Motor neuron (in vitro differentiated cells): ENCODE measurements around the gene KISS1R. TPM values are rescaled to one million over a fixed set of nuclear protein-coding genes. Genes with fewer than 3 reads are reported as not detected.

Source experiments
- ATAC-seq, 8 experiments: fragments of 200-7000 bp; cut with Tn5 transposase; replicated peaks in 6 of 8; 2 replicates each; pipeline ENCODE4 v1.8.0; 2021; ENCODE audit warnings: mild to moderate bottlenecking in 8 of 8, moderate library complexity in 8 of 8
- H3K27ac ChIP-seq, 2 donors: fragments of 250-450 bp; sonication (Bioruptor Pico); 2 replicates each; pipeline ENCODE4 v1.9.0; 2021; ENCODE audit warnings: antibody characterized with exemption in 2 of 2, mild to moderate bottlenecking in 2 of 2, moderate library complexity in 1 of 2
- H3K4me1 ChIP-seq, 2 donors: fragments of 250-450 bp; sonication (Bioruptor Pico); replicated peaks in 1 of 2; 2 replicates each; pipeline ENCODE4 v1.6.1; 2021; ENCODE audit warnings: antibody characterized with exemption in 2 of 2, mild to moderate bottlenecking in 2 of 2, moderate library complexity in 1 of 2
- H3K4me3 ChIP-seq, 5 donors: fragments of 250-450 bp; sonication (Bioruptor Pico); 2 replicates each; pipeline ENCODE4 v1.9.0; 2021; ENCODE audit warnings: antibody characterized with exemption in 5 of 5, mild to moderate bottlenecking in 5 of 5, moderate library complexity in 4 of 5
- WGBS, 10 experiments: fragments of 450-650 bp; shearing (Covaris generic); methylation state at CpG; one replicate each; pipeline ENCODE4 v1.0.0; 2022; 5-methylcytosine and 5-hydroxymethylcytosine counted together
- in situ Hi-C, 9 experiments: fragments of 400-800 bp; cut with MboI; loops; one replicate each; pipeline ENCODE4 v1.15.0; 2021; ENCODE audit warnings: low sequenced_read_pairs in 9 of 9, low pct_unique_long_range_greater_than_20kb in 2 of 9; ENCODE audit not compliant: unreplicated experiment in 9 of 9
- total RNA-seq, 8 experiments: library from RNA; unstranded; fragments of 300-600 nt; gene quantifications; 2 replicates each; pipeline versions ENCODE4 v1.2.3 to v1.2.4, GENCODE V29; 2022

Gene KISS1R
- total RNA-seq, 8 experiments from 2014 or later, result 0.24 to 2.1 (median 0.64) TPM; not detected in 1

DNA sequence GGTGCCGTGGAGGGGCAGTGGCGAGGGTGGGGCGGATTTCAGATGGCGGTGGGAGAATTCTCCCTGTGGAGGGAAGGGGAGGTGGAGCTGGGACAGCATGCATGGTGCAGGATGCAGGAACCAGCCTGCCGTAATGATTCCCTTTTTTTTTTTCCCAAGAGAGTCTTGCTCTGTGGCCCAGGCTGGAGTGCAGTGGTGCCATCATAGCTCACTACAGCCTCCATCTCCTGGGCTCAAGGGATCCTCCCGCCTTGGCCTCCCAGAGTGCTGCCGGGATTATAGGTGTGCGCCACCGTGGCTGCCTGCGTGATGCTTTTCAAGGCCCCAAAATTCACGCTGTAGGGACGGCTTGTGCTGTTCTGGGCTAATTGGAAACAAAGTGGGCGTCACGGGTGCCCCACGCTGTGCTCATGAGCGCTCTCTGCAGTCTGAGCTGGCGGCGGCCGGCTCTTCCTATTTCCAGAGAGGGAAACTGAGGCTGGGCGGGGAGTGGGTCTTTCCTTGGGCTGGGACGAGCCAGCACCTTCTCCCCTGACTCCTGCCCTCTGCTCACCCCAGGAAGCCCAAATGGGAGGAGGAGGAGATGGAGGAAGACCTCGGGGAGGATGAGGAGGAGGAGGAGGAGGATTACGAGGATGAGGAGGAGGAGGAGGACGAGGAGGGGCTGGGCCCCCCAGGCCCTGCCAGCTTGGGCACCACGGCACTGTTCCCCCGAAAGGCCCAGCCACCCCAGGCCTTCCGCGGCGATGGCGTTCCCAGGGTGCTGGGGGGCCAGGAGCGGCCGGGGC lies 14.9 kb downstream of the KISS1R start:
- Histone ChIP-seq H3K4me1 (peaks cover 6 to 7% of the 10 kb centered on the region in 2 donors), H3K4me3 (no peak overlapping the region), H3K27ac (peak overlapping the region in 1 of 2 donors; percentile 18)
- ATAC-seq, result peak in 1 of 8 experiments; percentile 2
- WGBS, 10 experiments, result 90 to 94% (median 90%) methylated on average over 2 to 10 of the region's 32 CpGs; no CpG with 5 or more reads in 6 of the 10 experiments
- in situ Hi-C loops, result no loop called here

DNA sequence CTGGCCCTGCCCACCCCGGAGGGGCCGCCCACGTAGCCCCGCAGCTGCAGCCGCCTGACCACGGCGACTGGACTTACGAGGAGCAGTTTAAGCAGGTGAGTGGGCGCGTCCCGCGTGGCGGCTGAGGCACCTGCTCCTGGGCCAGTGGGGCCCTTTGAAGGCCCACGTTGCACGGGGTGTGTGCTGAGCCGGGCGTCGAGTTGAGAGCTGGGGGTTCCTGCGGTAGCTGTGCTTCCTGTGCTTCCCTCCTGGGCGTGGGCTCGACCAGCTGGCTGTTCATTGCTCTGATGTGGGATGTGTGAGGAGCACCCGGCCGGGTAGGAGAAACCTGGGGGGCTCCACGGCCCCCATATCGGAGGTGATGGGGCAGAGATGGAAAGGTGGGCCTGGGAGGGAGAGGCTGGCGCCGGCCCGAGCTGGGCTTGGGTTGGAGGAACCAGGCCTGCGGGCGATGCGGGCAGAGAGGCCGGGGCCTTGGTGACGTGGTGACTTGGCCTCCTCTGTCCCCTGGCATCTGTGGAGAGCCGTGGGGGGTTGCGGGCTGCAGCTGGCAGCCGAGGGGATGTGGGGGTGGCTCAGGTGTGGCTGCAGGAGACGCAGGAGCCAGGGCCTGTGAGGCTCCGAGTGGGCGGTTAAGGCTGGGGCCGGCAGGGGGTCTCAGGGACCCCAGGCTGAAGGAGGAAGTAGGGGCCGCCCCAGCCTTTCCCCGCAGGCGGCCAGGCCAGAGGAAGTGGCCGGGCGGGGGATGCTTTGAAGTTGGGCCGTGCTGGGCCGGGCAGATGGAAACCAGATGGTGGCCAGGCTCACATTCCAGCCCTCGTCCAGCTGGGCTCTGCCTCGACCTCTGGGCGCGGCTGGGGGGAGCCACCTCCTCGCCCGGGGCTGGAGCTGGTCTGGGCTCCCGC lies 15.8 kb downstream of the KISS1R start:
- peak; percentile 20 to 95 (median 50) for ATAC-seq
- Histone ChIP-seq H3K27ac (peak overlapping the region in 1 of 2 donors; percentile 18), H3K4me3 (no peak overlapping the region), H3K4me1 (peaks cover 0 to 3% of the 10 kb centered on the region in 2 donors)
- in situ Hi-C loops, result no loop called here
- WGBS, 10 experiments, result 4 to 77% methylated on average over 5 to 6 of the region's 54 CpGs; no CpG with 5 or more reads in 8 of the 10 experiments

GRCh38 chr19:933553-933882 lies 16.4 kb downstream of the KISS1R start:
- ATAC-seq, result peak in 1 of 8 experiments; percentile 8
- Histone ChIP-seq H3K27ac (peak overlapping the region in 1 of 2 donors; percentile 18), H3K4me1 (peaks cover 0 to 2% of the 10 kb centered on the region in 2 donors), H3K4me3 (no peak overlapping the region)
- WGBS, 10 experiments, result no CpG with 5 or more reads among the region's 14 CpGs
- in situ Hi-C loops, result no loop called here

GRCh38 chr19:934197-934840 lies 17.2 kb downstream of the KISS1R start:
- 46 to 100% (median 95%) methylated on average over 1 to 3 of the region's 29 CpGs; no CpG with 5 or more reads in 6 of the 10 experiments for WGBS, 10 experiments
- Histone ChIP-seq H3K4me3 (no peak overlapping the region), H3K27ac (no peak overlapping the region), H3K4me1 (peaks cover 0 to 2% of the 10 kb centered on the region in 2 donors)
- ATAC-seq, result peak in 2 of 8 experiments; percentile 4 to 15
- in situ Hi-C loops, result no loop called here

GRCh38 chr19:934865-935479 lies 17.8 kb downstream of the KISS1R start:
- peaks cover 0 to 2% of the 10 kb centered on the region in 2 donors for H3K4me1 ChIP-seq
- no peak overlapping the region for H3K4me3 ChIP-seq
- WGBS, 10 experiments, result 60 to 100% (median 89%) methylated on average over 2 to 15 of the region's 31 CpGs; no CpG with 5 or more reads in 6 of the 10 experiments
- in situ Hi-C loops, result no loop called here
- peak in 6 of 8 experiments; percentile 1 to 65 (median 12) for ATAC-seq
- H3K27ac ChIP-seq, result no peak overlapping the region

- Histone ChIP-seq H3K4me3 (no peak overlapping the region), H3K27ac (no peak overlapping the region), H3K4me1 (peaks cover 0 to 2% of the 10 kb centered on the region in 2 donors)
- in situ Hi-C loops, result no loop called here
- no peak for ATAC-seq
- WGBS, 10 experiments, result 87 to 100% (median 92%) methylated on average over 1 to 4 of the region's 10 CpGs; no CpG with 5 or more reads in 3 of the 10 experiments
Measured at GRCh38 chr19:936175-936546, 19.0 kb downstream of the KISS1R start.

DNA sequence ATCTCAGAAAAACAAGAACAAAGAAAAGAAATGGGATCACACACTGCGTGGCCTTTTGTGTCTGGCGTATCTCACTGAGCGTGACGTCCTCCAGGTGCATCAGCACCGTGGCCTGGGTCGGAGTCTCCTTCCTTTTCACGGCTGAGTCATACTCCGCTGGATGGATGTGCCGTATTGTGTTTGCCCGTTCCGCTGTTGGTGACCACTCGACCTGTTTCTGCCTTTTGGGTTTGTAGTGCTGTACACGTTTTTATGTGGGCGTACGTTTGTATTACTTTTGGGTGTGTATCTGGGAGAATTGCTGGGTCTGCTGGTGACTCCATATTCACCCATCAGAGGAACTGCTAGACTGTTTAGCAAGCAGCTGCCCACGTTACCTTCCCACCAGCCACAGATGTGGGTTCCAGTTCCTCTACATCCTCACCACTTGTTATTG lies 20.1 kb downstream of the KISS1R start:
- ATAC-seq, result no peak
- 86 to 100% (median 96%) methylated on average over 1 to 9 of the region's 16 CpGs; no CpG with 5 or more reads in 5 of the 10 experiments for WGBS, 10 experiments
- peaks cover 0 to 2% of the 10 kb centered on the region in 2 donors for H3K4me1 ChIP-seq
- H3K27ac ChIP-seq, result no peak overlapping the region
- in situ Hi-C loops, result no loop called here
- H3K4me3 ChIP-seq, result no peak overlapping the region

- in situ Hi-C loops, result no loop called here
- H3K4me1 ChIP-seq, result no peaks in the 10 kb centered on the region
- no peak overlapping the region for H3K4me3 ChIP-seq
- no peak for ATAC-seq
- H3K27ac ChIP-seq, result no peak overlapping the region
- 81 to 100% (median 89%) methylated on average over 3 to 14 of the region's 23 CpGs; no CpG with 5 or more reads in 2 of the 10 experiments for WGBS, 10 experiments
Measured at GRCh38 chr19:938233-938923, 21.2 kb downstream of the KISS1R start.

- no peak for ATAC-seq
- no peaks in the 10 kb centered on the region for H3K4me1 ChIP-seq
- H3K4me3 ChIP-seq, result no peak overlapping the region
- 89 to 100% (median 98%) methylated on average over 1 to 13 of the region's 22 CpGs; no CpG with 5 or more reads in 4 of the 10 experiments for WGBS, 10 experiments
- no peak overlapping the region for H3K27ac ChIP-seq
- in situ Hi-C loops, result no loop called here
Measured at GRCh38 chr19:939439-939838, 22.3 kb downstream of the KISS1R start.

GRCh38 chr19:939922-940321 lies 22.8 kb downstream of the KISS1R start:
- no CpG with 5 or more reads among the region's 7 CpGs for WGBS, 10 experiments
- no peak overlapping the region for H3K4me3 ChIP-seq
- in situ Hi-C loops, result no loop called here
- no peaks in the 10 kb centered on the region for H3K4me1 ChIP-seq
- no peak for ATAC-seq
- no peak overlapping the region for H3K27ac ChIP-seq

GRCh38 chr19:940591-941291 lies 23.6 kb downstream of the KISS1R start:
- no peak overlapping the region for H3K27ac ChIP-seq
- H3K4me1 ChIP-seq, result no peaks in the 10 kb centered on the region
- WGBS, 10 experiments, result 91 to 100% (median 94%) methylated on average over 1 to 8 of the region's 64 CpGs; no CpG with 5 or more reads in 7 of the 10 experiments
- in situ Hi-C loops, result no loop called here
- peak in 3 of 8 experiments; percentile 16 to 67 (median 18) for ATAC-seq
- no peak overlapping the region for H3K4me3 ChIP-seq
